UCSD-AML1 (cell line): ENCODE data around the gene PTGIS.

ENCODE experiments used
- DNase-seq: peaks from one replicate; lab custom pipeline; 2025; ENCODE audit not compliant: unreplicated experiment; lab: John Stamatoyannopoulos, UW

The PTGIS gene

DNA sequence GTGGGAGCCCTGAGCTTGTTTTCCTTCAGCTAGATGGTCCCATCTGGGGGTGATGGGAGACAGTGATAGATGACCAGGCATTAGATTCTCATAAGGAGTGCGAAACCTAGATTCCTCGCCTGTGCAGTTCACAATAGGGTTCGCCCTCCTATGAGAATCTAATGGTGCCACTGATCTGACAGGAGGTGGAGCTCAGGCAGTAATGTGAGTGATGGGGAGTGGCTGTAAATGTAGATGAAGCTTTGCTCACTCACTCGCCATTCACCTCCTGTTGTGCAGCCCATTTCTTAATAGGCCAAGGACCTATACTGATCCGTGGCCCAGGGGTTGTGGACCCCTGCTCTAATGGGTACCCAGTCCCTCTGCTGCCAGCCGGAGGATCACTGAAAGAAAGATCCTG is 64.8 kb downstream of the PTGIS start:
- no peak for DNase-seq

- DNase-seq = no peak
Measured at GRCh38 chr20:49501917-49502316, 66.0 kb downstream of the PTGIS start.

DNA sequence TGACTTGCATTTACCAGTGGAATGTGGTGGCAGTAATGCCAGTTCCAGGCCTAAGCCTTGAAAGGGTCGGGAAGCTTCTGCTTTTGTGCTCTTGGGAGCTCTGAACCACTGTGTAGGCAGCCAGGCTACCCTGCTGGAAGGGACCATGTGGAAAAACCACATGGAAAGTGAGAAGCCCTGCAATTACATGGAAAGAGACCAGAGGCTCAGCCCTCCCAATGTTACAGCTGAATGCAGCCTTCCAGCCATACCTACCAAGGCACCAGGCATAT is 70.6 kb downstream of the PTGIS start:
- DNase-seq = no peak

- no peak for DNase-seq
Measured at GRCh38 chr20:49496553-49497397, 71.2 kb downstream of the PTGIS start.

GRCh38 chr20:49496043-49496442 is 71.9 kb downstream of the PTGIS start:
- no peak for DNase-seq

- no peak for DNase-seq
Measured at GRCh38 chr20:49490689-49491088, 77.2 kb downstream of the PTGIS start.

DNA sequence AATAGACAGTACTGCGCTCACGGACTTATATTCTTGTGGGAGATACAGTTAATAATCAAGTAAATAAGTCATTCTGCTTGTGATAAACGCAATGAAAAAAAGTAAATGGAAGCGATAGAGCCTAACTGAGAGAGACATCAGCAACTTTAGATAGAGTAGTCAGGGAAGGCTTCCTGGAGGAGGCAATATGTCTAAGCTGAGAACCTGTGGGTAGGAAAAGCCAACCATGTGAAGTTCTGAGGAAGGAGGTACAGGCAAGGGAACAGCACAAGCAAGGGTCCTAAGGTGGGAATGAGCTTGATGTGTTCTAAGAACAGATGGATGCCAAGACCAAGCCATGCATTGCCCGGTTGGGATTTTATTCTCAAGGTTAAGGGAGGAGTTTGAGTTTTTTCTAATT is 78.2 kb downstream of the PTGIS start:
- DNase-seq = no peak

DNA sequence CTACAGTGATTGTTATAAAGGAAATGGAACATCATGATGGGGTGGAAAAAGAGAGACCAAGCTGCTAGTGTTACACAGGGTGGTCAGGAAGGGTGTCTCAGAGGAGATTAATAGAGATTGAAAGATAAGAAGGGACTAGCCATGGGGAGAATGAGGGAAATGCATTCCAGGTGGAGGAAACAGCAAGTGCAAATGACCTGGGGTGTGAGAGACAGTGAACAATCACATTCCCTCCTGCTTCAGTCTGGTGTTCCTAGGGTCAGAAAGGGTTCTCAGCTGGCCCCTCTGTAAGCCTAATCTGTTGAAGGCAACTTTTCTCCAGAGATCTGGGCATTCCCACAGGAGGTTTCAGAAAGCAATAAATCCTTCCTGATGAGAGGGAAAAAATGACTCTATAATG is 81.9 kb downstream of the PTGIS start:
- DNase-seq = no peak

- DNase-seq = no peak
Measured at GRCh38 chr20:49485563-49485962, 82.4 kb downstream of the PTGIS start.

- peak; percentile 61 for DNase-seq
Measured at GRCh38 chr20:49484180-49485140, 83.5 kb downstream of the PTGIS start.

DNA sequence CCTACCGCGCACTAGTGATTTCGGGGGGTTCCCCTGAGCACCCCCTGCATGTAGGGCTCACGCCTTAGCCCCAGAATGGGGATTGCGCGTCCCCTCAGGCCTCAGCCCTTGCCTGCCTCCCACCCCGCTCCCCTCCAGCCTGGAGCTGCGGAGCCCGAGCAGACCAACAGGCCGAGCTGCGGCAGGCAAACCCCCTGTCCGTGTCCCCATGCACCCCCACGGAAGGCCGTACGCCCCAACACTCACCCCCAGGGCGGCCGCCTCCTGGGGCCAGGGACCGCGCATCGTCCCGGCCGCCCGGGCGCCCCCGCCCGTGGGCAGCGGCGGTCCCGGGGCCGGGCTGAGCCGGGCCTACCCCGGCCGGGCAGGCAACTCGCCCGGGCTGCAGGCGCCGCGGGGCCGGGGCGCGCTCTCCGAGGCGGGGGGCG is 84.2 kb downstream of the PTGIS start:
- DNase-seq = no peak

DNA sequence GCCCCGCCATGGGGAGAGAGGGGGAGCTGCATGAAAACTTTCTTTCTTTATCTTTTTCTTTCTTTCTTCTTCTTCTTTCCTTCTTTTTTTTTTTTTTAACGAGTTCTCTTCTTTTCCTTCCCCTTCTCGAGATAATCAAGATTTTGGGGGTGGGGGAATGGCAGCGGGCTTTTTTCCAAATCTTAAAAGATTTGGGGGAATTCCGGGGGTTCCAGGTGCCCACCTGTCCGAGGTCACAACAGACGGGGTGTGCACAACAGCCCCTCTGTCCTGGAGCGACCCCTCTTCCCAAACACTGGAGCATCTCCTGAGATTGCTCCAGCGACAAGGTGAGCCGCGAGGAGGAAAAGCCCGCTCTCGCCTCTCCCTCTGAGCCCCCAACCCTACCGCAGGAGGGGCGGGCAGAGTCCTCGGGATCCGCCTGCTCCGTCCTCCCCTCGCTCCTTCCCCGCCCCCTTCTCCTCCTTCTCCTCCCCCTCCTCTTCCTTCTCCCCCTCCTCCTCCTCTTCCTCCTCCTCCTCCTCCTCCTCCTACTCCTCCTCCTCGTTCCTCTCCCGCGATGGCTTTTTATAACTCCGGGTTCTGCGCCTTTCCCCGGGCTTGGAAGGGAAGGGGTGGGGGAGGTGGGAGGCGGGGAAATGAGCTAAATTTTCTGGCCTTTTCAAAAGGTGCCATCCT is 84.8 kb downstream of the PTGIS start:
- DNase-seq = no peak

GRCh38 chr20:49482621-49483017 is 85.3 kb downstream of the PTGIS start, which contains the start of gene KCNB1:
Gene KCNB1, minus strand, starts transcription at chr20:49482668. Its CDS starts 188 bp downstream, at chr20:49482480.
- peak; percentile 54 for DNase-seq

DNA sequence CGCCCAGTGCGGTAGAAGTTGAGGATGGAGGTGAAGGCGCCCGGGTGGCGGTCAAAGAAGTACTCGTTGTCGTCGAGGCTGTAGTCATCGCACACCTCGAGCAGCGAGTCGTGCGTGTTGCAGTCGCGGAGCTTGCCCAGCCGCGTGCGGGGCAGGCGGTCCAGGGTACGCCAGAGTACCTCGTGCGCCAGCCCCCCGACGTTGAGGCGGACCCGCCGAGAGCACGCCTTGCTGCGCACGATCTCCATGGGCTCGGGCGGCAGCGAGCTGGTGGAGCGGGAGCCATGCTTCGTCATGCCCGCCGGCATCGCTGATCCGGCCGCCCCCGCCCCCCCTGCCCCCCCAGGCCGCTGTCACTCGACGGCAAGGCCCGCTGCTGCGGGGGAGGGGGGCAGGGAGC is 85.8 kb downstream of the PTGIS start:
- no peak for DNase-seq

GRCh38 chr20:49481116-49481515 is 86.8 kb downstream of the PTGIS start:
- DNase-seq = no peak

DNA sequence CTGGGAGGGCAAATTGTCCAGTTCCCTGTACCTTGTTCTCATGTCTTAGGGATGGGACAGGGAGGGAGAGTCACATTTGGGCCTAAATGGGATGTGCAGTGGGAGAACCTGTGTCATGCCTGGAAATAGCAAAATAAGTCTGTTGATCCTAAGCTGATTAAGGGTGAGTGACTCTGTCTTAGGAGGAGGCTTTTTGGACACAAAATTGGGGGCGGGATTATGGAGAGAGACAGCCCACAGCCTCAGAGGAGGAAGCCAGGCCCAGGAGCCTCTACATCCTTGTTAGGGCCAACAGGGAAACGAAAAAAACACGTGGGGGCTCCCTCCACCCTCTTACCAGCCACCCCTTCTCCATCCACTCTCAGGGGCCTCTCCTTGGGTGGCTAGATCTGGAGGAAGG is 87.7 kb downstream of the PTGIS start:
- no peak for DNase-seq

GRCh38 chr20:49479785-49480184 is 88.2 kb downstream of the PTGIS start:
- no peak for DNase-seq

GRCh38 chr20:49478754-49479689 is 88.9 kb downstream of the PTGIS start:
- DNase-seq = no peak

GRCh38 chr20:49478266-49478665 is 89.7 kb downstream of the PTGIS start:
- DNase-seq = no peak

GRCh38 chr20:49477200-49477599 is 90.7 kb downstream of the PTGIS start:
- DNase-seq = no peak

DNA sequence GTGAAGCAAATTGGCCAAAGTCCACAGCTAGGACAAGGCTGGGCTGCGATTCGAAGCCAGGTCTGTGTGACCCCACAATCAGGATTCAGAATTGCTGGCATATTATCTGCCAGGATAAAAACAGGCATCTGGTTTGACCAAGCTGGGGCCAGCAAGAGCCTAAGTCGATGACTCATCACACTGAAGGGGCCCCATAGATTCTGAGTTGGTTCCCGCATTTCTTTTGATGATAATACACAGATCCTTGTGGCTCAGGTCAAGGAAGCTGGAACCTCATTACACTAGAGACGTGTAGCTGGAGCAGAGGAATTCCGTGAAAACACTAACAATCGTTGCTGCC is 92.0 kb downstream of the PTGIS start:
- DNase-seq = no peak
